Cardiac muscle cell (in vitro differentiated cells and primary cell): ENCODE measurements around the gene PLD2. TPM values are rescaled to one million over a fixed set of nuclear protein-coding genes. Genes with fewer than 3 reads are reported as not detected.
"Not testable (repeated sequence)": the region's sequence is repeated elsewhere in the genome, so short reads cannot be mapped to it uniquely, and the experiment has no call there.

Source experiments
- DNase-seq, 2 donors: peaks; one replicate each; pipeline versions ENCODE4 v3.0.0 to v3.0.0-alpha.2; 2010 to 2017; ENCODE audit warnings: low read depth in 1 of 2, low spot score in 1 of 2
- H3K27ac ChIP-seq: fragments of 200-600 bp; sonication (generic); 2 replicates; pipeline ENCODE4 v1.5.1; 2016
- H3K27me3 ChIP-seq: fragments of 200-600 bp; sonication (generic); 2 replicates; pipeline ENCODE4 v1.6.0; 2016; ENCODE audit warnings: control low read depth
- H3K36me3 ChIP-seq: fragments of 200-600 bp; sonication (generic); 2 replicates; pipeline ENCODE4 v1.5.1; 2016; ENCODE audit warnings: control low read depth
- H3K4me1 ChIP-seq: fragments of 200-600 bp; sonication (generic); 2 replicates; pipeline ENCODE4 v1.8.1; 2017; ENCODE audit warnings: low read depth, mild to moderate bottlenecking, mixed run types
- H3K4me3 ChIP-seq: fragments of 200-600 bp; sonication (generic); 2 replicates; pipeline ENCODE4 v1.5.1; 2016; ENCODE audit warnings: mild to moderate bottlenecking
- H3K9me3 ChIP-seq: fragments of 200-600 bp; sonication (generic); 2 replicates; pipeline ENCODE4 v1.5.1; 2017; ENCODE audit warnings: low read depth, mild to moderate bottlenecking, control low read depth
- polyA plus RNA-seq: library from polyadenylated mRNA; unstranded; fragments of >200 nt; fragmentation: Nextera tagmentation; extraction: Ambion mirVana; gene quantifications from 2 replicates; pipeline ENCODE4 v1.2.1, GENCODE V29; 2016
- total RNA-seq: library from RNA; depleted of rRNA; stranded (reverse); fragments of >200 nt; gene quantifications from 2 replicates; pipeline ENCODE4 v1.2.3, GENCODE V29; 2016
- TF ChIP-seq, protein P1 (sequence below): IDR thresholded peaks from 2 replicates; pipeline ENCODE4 v1.5.1; 2012; ENCODE audit warnings: low read depth, mild to moderate bottlenecking, low read length

The PLD2 gene
- total and polyA plus RNA-seq, 2 experiments from 2014 or later, result 15.0 to 16.8 TPM

DNA sequence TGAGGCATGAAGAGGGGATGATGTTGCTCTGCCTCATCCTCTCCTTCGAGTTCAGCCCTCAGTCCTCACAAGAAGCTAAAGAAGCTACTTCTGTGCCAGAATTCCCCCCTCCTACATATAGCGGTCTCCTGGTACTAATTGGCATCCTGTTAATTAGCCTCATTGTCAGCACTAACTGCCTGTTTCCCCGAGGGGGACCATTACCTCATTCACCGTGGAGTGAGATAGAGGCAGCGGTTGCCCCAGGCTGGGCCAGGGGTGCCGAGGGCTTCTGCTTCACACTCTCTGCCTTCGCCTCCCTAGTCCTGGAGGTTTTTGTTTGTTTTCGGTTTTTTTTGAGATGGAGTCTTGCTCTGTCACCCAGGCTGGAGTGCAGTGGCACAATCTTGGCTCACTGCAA is 20.4 kb downstream of the PLD2 start:
- no peak for DNase-seq
- Histone ChIP-seq H3K4me3 (no peak overlapping the region), H3K36me3 (no peaks in the 10 kb centered on the region), H3K4me1 (no peaks in the 10 kb centered on the region), H3K27ac (no peak overlapping the region), H3K27me3 (no peaks in the 10 kb centered on the region), H3K9me3 (no peaks in the 10 kb centered on the region)
- TF ChIP-seq, protein P1, sequence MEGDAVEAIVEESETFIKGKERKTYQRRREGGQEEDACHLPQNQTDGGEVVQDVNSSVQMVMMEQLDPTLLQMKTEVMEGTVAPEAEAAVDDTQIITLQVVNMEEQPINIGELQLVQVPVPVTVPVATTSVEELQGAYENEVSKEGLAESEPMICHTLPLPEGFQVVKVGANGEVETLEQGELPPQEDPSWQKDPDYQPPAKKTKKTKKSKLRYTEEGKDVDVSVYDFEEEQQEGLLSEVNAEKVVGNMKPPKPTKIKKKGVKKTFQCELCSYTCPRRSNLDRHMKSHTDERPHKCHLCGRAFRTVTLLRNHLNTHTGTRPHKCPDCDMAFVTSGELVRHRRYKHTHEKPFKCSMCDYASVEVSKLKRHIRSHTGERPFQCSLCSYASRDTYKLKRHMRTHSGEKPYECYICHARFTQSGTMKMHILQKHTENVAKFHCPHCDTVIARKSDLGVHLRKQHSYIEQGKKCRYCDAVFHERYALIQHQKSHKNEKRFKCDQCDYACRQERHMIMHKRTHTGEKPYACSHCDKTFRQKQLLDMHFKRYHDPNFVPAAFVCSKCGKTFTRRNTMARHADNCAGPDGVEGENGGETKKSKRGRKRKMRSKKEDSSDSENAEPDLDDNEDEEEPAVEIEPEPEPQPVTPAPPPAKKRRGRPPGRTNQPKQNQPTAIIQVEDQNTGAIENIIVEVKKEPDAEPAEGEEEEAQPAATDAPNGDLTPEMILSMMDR, result no peak

DNA sequence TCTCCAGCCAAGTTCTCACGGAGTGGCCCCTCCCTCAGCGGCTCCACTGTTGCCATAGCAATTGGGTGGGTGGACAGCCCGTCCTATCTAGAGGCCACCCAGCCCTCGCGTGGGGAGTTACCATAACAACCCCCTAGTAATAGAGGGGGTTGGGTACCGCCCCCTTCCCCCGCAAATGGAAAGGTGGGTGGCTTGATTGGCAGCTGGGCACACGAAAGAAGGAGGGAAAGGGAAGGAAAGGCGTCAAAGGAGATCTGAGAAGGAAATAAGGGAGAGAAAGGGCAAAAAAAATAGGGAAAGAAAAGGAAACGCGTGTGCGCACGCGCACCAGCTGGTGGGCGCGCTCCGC is 25.9 kb downstream of the PLD2 start:
- peak overlapping the region; percentile 82 for H3K4me3 ChIP-seq
- not testable (repeated sequence) for DNase-seq, H3K9me3 ChIP-seq

DNA sequence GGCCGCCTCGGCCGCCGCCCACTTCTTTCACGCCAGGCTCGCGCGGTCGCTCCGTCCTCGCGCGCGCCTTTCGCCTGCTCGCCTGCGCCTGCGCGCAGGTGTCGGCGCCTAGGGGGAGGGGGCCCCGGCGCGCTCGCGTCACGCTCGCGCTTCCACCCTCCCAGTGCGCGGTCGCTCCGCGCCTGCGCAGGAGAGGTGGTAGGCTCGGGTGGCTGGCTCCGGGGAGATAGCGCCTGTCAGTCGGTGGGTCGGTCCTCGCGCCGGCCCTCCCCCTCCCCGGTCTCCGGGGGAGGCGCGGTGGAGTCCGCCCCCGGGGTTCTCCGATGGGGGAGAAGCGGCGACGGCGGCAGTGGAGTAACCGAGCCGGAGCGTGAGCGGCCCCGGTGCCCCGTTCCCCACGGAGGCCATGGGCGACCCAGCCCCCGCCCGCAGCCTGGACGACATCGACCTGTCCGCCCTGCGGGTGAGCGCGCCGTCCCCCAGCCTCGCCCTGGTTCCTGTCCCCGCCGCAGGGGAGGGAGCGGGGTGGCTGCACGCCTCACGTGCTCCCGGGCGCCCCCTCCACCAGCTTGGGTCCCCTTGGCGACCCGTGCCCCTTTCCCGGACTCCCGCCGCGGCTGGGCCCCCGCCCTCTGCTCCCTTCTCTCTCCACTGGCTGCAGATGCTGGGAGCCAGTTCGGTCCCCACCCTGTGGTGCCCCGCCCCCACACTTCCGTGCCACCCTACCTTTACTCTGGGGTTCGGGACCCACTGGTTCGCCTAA is 26.4 kb downstream of the PLD2 start, which contains the start of gene MINK1:
Gene MINK1, plus strand, starts transcription at position 163 of the 763 bp plus-strand sequence. Its CDS starts 244 bp downstream, at position 407.
- TF ChIP-seq, protein P1, result no peak
- H3K27me3 ChIP-seq, result no peaks in the 10 kb centered on the region
- no peaks in the 10 kb centered on the region for H3K36me3 ChIP-seq
- peak within 1 kb of the TSS; percentile 82 for H3K4me3 ChIP-seq
- DNase-seq, result peak; percentile 96 to 97
- peak within 1 kb of the TSS; percentile 55 for H3K27ac ChIP-seq
- H3K4me1 ChIP-seq, result peaks cover 15% of the 10 kb centered on the region
- H3K9me3 ChIP-seq, result no peaks in the 10 kb centered on the region

More for the DNA sequence above, 25.9 kb downstream of the PLD2 start:
- H3K36me3 ChIP-seq, H3K27me3 ChIP-seq, H3K4me1 ChIP-seq: not testable (repeated sequence)
- H3K27ac ChIP-seq, result peak overlapping the region; percentile 51

DNA sequence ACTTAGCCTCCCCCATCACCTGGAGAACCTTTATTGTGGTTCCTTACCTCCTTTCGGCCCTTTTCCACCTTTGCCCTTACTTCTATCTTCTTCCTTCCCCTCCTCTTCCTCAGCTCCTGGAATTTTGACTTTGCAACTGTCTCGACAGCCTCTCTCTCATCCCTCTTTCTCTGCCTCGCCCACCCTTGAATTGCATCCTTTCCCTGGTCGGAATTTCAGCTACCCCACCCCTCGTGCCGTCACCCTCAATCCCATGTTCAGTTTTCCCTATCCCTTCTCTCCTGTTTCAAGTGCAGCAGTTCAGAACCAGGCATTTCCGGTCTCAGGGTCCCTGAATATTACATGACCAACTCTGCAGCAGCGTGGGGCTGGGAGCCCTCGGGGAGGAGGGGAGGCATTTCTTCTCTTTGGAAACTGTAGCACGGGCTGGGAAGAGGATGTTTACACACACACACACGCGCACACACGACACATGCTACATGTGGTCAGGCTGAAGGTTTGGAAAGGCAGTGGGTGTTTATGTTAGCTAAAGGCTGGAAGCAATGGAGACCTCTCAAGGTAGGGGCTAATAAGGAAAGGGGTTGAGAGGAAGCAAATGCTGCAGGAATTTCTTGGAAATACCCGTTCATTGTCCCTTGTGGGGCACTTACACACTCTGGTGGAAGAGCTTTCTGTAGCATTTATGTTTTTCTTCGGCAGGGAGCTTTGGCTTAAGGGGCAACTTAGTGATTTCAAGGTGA is 27.2 kb downstream of the PLD2 start:
- H3K4me3 ChIP-seq, result peak overlapping the region; percentile 82
- peaks cover 20% of the 10 kb centered on the region for H3K4me1 ChIP-seq
- peak; percentile 53 to 58 for DNase-seq
- H3K36me3 ChIP-seq, result no peaks in the 10 kb centered on the region
- no peaks in the 10 kb centered on the region for H3K27me3 ChIP-seq
- no peaks in the 10 kb centered on the region for H3K9me3 ChIP-seq
- peak overlapping the region; percentile 55 for H3K27ac ChIP-seq
- TF ChIP-seq, protein P1, result no peak

DNA sequence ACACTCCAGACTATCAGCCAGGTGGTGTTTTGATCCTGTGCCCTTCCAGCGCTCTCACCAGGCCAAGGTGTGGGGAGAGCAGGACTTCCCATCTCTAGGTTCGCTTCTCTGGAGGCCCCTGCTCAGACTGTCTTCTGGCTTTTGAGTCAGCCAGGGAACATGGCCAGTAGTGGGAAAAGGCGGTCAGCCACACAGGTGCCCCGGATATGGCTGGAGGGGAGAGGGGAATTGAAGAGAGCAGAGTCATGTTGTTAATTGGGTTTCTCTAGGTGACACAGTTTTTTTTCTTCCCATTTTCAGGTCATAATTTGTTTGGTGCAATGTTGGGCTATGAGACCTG is 27.7 kb downstream of the PLD2 start:
- H3K4me1 ChIP-seq, result peaks cover 20% of the 10 kb centered on the region
- H3K27me3 ChIP-seq, result no peaks in the 10 kb centered on the region
- H3K9me3 ChIP-seq, result no peaks in the 10 kb centered on the region
- no peak overlapping the region for H3K4me3 ChIP-seq
- TF ChIP-seq, protein P1, result no peak
- H3K27ac ChIP-seq, result no peak overlapping the region
- no peaks in the 10 kb centered on the region for H3K36me3 ChIP-seq
- no peak for DNase-seq

DNA sequence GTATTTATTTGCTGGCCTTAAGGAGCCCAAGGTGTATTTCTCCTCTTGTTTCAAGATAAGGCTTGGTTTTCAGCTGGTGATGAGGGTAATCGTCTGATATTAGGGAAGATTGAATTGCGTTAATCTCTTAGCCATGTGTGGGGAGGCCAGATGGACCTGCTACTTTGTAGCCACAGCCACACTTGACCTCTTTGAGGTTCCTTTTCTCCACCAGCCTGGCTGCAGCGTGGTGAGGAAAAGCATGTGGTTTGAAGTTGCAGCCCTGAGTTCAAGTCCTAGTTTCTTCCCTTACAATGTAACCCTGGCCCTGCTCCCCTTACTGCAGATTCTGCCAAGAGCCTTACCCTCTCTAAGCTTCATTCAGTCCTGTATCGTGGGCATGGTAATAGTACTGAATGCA is 29.3 kb downstream of the PLD2 start:
- no peak for DNase-seq
- TF ChIP-seq, protein P1, result no peak
- no peaks in the 10 kb centered on the region for H3K27me3 ChIP-seq
- no peaks in the 10 kb centered on the region for H3K9me3 ChIP-seq
- H3K36me3 ChIP-seq, result no peaks in the 10 kb centered on the region
- no peak overlapping the region for H3K4me3 ChIP-seq
- H3K27ac ChIP-seq, result no peak overlapping the region
- H3K4me1 ChIP-seq, result peaks cover 26% of the 10 kb centered on the region
